GM12892 (cell line): Measurements from ENCODE around the gene PRKAG3.
"Not testable (repeated sequence)": the region's sequence is repeated elsewhere in the genome, so short reads cannot be mapped to it uniquely, and the experiment has no call there.

Experiments used
- POLR2AphosphoS5 ChIP-seq: IDR thresholded peaks from 2 replicates; pipeline ENCODE4 v1.6.1; 2011; ENCODE audit warnings: low read depth, low read length, control low read depth
- TAF1 ChIP-seq: IDR thresholded peaks from 2 replicates; pipeline ENCODE4 v1.6.1; 2011; ENCODE audit warnings: low read depth, mild to moderate bottlenecking, control low read depth, low read length, borderline replicate concordance

- TF ChIP-seq TAF1, POLR2AphosphoS5: not testable (repeated sequence)
Measured at GRCh38 chr2:218844334-218844733, 12.7 kb upstream of the PRKAG3 start.
